Measurements from ENCODE around the gene NCS1.

- TF ChIP-seq EZH2phosphoT487 (IDR thresholded peaks at IDR 0.05; ENCODE audit: borderline replicate concordance), result no peak
- no peak for TF ChIP-seq CTCF (IDR thresholded peaks at IDR 0.05 in 2 of 3, conservative IDR thresholded peaks at IDR 0.05 in 1 of 3; ENCODE audit: borderline replicate concordance in 1 of 3, insufficient read depth in 1 of 3, low read depth in 2 of 3, low read length in 2 of 3)
- TF ChIP-seq SIN3A (IDR thresholded peaks at IDR 0.05; ENCODE audit: low read depth), result no peak
- no peak for TF ChIP-seq POLR2A (IDR thresholded peaks at IDR 0.05; ENCODE audit: borderline replicate concordance, extremely low read depth, insufficient read depth, insufficient read length)
- TF ChIP-seq FOSL1 (IDR thresholded peaks at IDR 0.05; ENCODE audit: low read depth), result no peak
- no peak for TF ChIP-seq JUND (IDR thresholded peaks at IDR 0.05)
- TF ChIP-seq REST (IDR thresholded peaks at IDR 0.05; ENCODE audit: low read depth), result no peak
- TF ChIP-seq POLR2AphosphoS5 (IDR thresholded peaks at IDR 0.05; ENCODE audit: low read depth, low read length), result no peak
- no peak for TF ChIP-seq EGR1 (IDR thresholded peaks at IDR 0.05; ENCODE audit: low read depth)
- no peak for TF ChIP-seq MAX (IDR thresholded peaks at IDR 0.05)
- no peak for TF ChIP-seq CEBPB (IDR thresholded peaks at IDR 0.05; ENCODE audit: low read depth)
- TF ChIP-seq ZNF274 (IDR thresholded peaks at IDR 0.05; ENCODE audit: low read depth, low read length), result no peak
- no peak for TF ChIP-seq EZH2 (IDR thresholded peaks at IDR 0.05)
These were observed 57.6 kb downstream of the NCS1 start for GRCh38 chr9:130229759-130230158.
